Ectodermal cell (in vitro differentiated cells): ENCODE results near the gene NOP10.

ENCODE experiments used
- H3K27ac ChIP-seq: 2 replicates; pipeline ENCODE4 v1.7.0; 2013; ENCODE audit warnings: mild to moderate bottlenecking, low read depth, low read length; ENCODE audit not compliant: insufficient read depth, poor library complexity, severe bottlenecking
- H3K27me3 ChIP-seq: 2 replicates; pipeline ENCODE4 v1.7.0; 2013; ENCODE audit warnings: mild to moderate bottlenecking, low read length; ENCODE audit not compliant: insufficient read depth, control insufficient read depth, poor library complexity, severe bottlenecking
- H3K36me3 ChIP-seq: one replicate; pipeline ENCODE4 v1.7.0; 2013; ENCODE audit warnings: low read length; ENCODE audit not compliant: control insufficient read depth, insufficient read depth
- H3K4me1 ChIP-seq: one replicate; pipeline ENCODE4 v1.7.0; 2013; ENCODE audit warnings: low read length; ENCODE audit not compliant: control insufficient read depth, insufficient read depth
- H3K4me3 ChIP-seq: 2 replicates; pipeline ENCODE4 v1.7.0; 2013; ENCODE audit warnings: low read depth, low read length, control low read depth; ENCODE audit not compliant: insufficient read depth
- H3K9me3 ChIP-seq: 2 replicates; pipeline ENCODE4 v1.7.0; 2013; ENCODE audit warnings: mild to moderate bottlenecking, low read length, moderate library complexity; ENCODE audit not compliant: control insufficient read depth
- WGBS, 2 experiments: methylation state at CpG; one replicate each; pipeline ENCODE4 v1.1.7; 2013; ENCODE audit warnings: missing lambda C conversion rate in 2 of 2; 5-methylcytosine and 5-hydroxymethylcytosine counted together

NOP10 gene

GRCh38 chr15:34332553-34333120 lies 10.3 kb downstream of the NOP10 start:
- WGBS, 2 experiments = 92 to 96% methylated on average over 6 of the region's 6 CpGs
- Histone ChIP-seq H3K4me3 (no peak overlapping the region), H3K27me3 (no peaks in the 10 kb centered on the region), H3K36me3 (no peaks in the 10 kb centered on the region), H3K4me1 (no peaks in the 10 kb centered on the region), H3K27ac (no peak overlapping the region), H3K9me3 (no peaks in the 10 kb centered on the region)

- H3K36me3 ChIP-seq = no peaks in the 10 kb centered on the region
- no peaks in the 10 kb centered on the region for H3K27me3 ChIP-seq
- no peaks in the 10 kb centered on the region for H3K4me1 ChIP-seq
- H3K4me3 ChIP-seq = no peak overlapping the region
- no peaks in the 10 kb centered on the region for H3K9me3 ChIP-seq
- H3K27ac ChIP-seq = no peak overlapping the region
- 92 to 93% methylated on average over 1 of the region's 2 CpGs for WGBS, 2 experiments
Measured at GRCh38 chr15:34331809-34332208, 11.1 kb downstream of the NOP10 start.

GRCh38 chr15:34330279-34330678 lies 12.7 kb downstream of the NOP10 start:
- no peak overlapping the region for H3K4me3 ChIP-seq
- H3K9me3 ChIP-seq = no peaks in the 10 kb centered on the region
- no peaks in the 10 kb centered on the region for H3K36me3 ChIP-seq
- H3K27ac ChIP-seq = no peak overlapping the region
- no peaks in the 10 kb centered on the region for H3K27me3 ChIP-seq
- H3K4me1 ChIP-seq = no peaks in the 10 kb centered on the region
- WGBS, 2 experiments = 91 to 94% methylated on average over 5 of the region's 5 CpGs

- 80 to 89% methylated on average over 2 of the region's 2 CpGs for WGBS, 2 experiments
- no peaks in the 10 kb centered on the region for H3K27me3 ChIP-seq
- H3K27ac ChIP-seq = no peak overlapping the region
- no peaks in the 10 kb centered on the region for H3K4me1 ChIP-seq
- H3K36me3 ChIP-seq = no peaks in the 10 kb centered on the region
- no peak overlapping the region for H3K4me3 ChIP-seq
- no peaks in the 10 kb centered on the region for H3K9me3 ChIP-seq
Measured at GRCh38 chr15:34329006-34329405, 13.9 kb downstream of the NOP10 start.

GRCh38 chr15:34327906-34328305 lies 15.0 kb downstream of the NOP10 start:
- no peaks in the 10 kb centered on the region for H3K4me1 ChIP-seq
- H3K27me3 ChIP-seq = no peaks in the 10 kb centered on the region
- no peaks in the 10 kb centered on the region for H3K36me3 ChIP-seq
- H3K9me3 ChIP-seq = no peaks in the 10 kb centered on the region
- H3K27ac ChIP-seq = no peak overlapping the region
- H3K4me3 ChIP-seq = no peak overlapping the region
- 95 to 98% methylated on average over 4 of the region's 4 CpGs for WGBS, 2 experiments

GRCh38 chr15:34325368-34325767 lies 17.6 kb downstream of the NOP10 start:
- no peaks in the 10 kb centered on the region for H3K27me3 ChIP-seq
- no peaks in the 10 kb centered on the region for H3K4me1 ChIP-seq
- no peak overlapping the region for H3K4me3 ChIP-seq
- no peaks in the 10 kb centered on the region for H3K36me3 ChIP-seq
- no peak overlapping the region for H3K27ac ChIP-seq
- H3K9me3 ChIP-seq = no peaks in the 10 kb centered on the region

GRCh38 chr15:34324933-34325332 lies 18.0 kb downstream of the NOP10 start:
- Histone ChIP-seq H3K27me3 (no peaks in the 10 kb centered on the region), H3K4me1 (no peaks in the 10 kb centered on the region), H3K27ac (no peak overlapping the region), H3K4me3 (no peak overlapping the region), H3K9me3 (no peaks in the 10 kb centered on the region), H3K36me3 (no peaks in the 10 kb centered on the region)
- WGBS, 2 experiments = 100% methylated on average over 1 of the region's 1 CpG; no CpG with 5 or more reads in 1 of the 2 experiments

- H3K36me3 ChIP-seq = no peaks in the 10 kb centered on the region
- H3K9me3 ChIP-seq = no peaks in the 10 kb centered on the region
- H3K27me3 ChIP-seq = no peaks in the 10 kb centered on the region
- no peak overlapping the region for H3K27ac ChIP-seq
- 93 to 95% methylated on average over 10 of the region's 10 CpGs for WGBS, 2 experiments
- no peaks in the 10 kb centered on the region for H3K4me1 ChIP-seq
- H3K4me3 ChIP-seq = no peak overlapping the region
Measured at GRCh38 chr15:34323217-34323616, 19.7 kb downstream of the NOP10 start.

GRCh38 chr15:34318277-34319079 lies 24.5 kb downstream of the NOP10 start:
- no peaks in the 10 kb centered on the region for H3K27me3 ChIP-seq
- WGBS, 2 experiments = 23 to 32% methylated on average over 10 of the region's 10 CpGs
- H3K4me1 ChIP-seq = no peaks in the 10 kb centered on the region
- H3K27ac ChIP-seq = no peak overlapping the region
- peak overlapping the region; percentile 37 for H3K4me3 ChIP-seq
- no peaks in the 10 kb centered on the region for H3K36me3 ChIP-seq
- no peaks in the 10 kb centered on the region for H3K9me3 ChIP-seq

- Histone ChIP-seq H3K9me3 (no peaks in the 10 kb centered on the region), H3K36me3 (no peaks in the 10 kb centered on the region)
- WGBS, 2 experiments = 88 to 97% methylated on average over 3 of the region's 3 CpGs
Measured at GRCh38 chr15:34314491-34315490, 28.1 kb downstream of the NOP10 start.

More at GRCh38 chr15:34314491-34315490, 28.1 kb downstream of the NOP10 start:
- H3K27me3 ChIP-seq = no peaks in the 10 kb centered on the region
- no peak overlapping the region for H3K27ac ChIP-seq
- no peak overlapping the region for H3K4me3 ChIP-seq
- H3K4me1 ChIP-seq = no peaks in the 10 kb centered on the region
